ENCODE data around the gene PSPH. TPM values are rescaled to one million over a fixed set of nuclear protein-coding genes. Genes with fewer than 3 reads are reported as not detected.

Gene PSPH
- total RNA-seq, 1 donor from 2014 or later, result 28.9 TPM

GRCh38 chr7:55962014-55962413 is 89.2 kb downstream of the PSPH start:
- FAIRE-seq, result no peak
- no peak for DNase-seq (ENCODE audit: low spot score in 2 of 2)

Small RNAs within 50 kb of the gene (small RNA-seq; reads per million reads assigned to genes)
- gene SNORA15 (not detected), gene SNORA22B (not detected)

Other genes starting within 250 kb of the PSPH start
- gene SEPTIN14, start 188.7 kb downstream of the PSPH start, total RNA-seq, result under 0.01 TPM
- 50.1 TPM for gene ZNF713, start 164.0 kb downstream of the PSPH start, total RNA-seq
- gene MRPS17, start 99.6 kb downstream of the PSPH start, total RNA-seq, result 33.4 TPM
- 36.3 TPM for gene NIPSNAP2, start 86.9 kb downstream of the PSPH start, total RNA-seq
- gene CCT6A, start 321 bp upstream of the PSPH start, total RNA-seq, result 238 TPM
- gene SUMF2, start 12.8 kb upstream of the PSPH start, total RNA-seq, result 91.3 TPM
- 3.7 TPM for gene PHKG1, start 41.5 kb upstream of the PSPH start, total RNA-seq
- gene CHCHD2, start 55.0 kb upstream of the PSPH start, total RNA-seq, result 196 TPM
- gene NUPR2, start 65.0 kb upstream of the PSPH start, total RNA-seq, result not detected

Measured in frontal cortex (tissue), 4 donors.